HepG2 (cell line): ENCODE data around the gene MARVELD3. TPM values are rescaled to one million over a fixed set of nuclear protein-coding genes. Genes with fewer than 3 reads are reported as not detected.

ENCODE experiments used
- EED ChIP-seq: sonication (generic); formaldehyde crosslinking; IDR thresholded peaks from 2 replicates; pipeline ENCODE4 v1.5.0; 2020; ENCODE audit warnings: mild to moderate bottlenecking, missing genetic modification reagents
- ETS1 ChIP-seq: sonication (generic); formaldehyde crosslinking; IDR thresholded peaks from 2 replicates; pipeline ENCODE4 v1.4.0; 2020; ENCODE audit warnings: missing genetic modification reagents
- FOXK1 ChIP-seq: sonication (generic); formaldehyde crosslinking; IDR thresholded peaks from 2 replicates; pipeline ENCODE4 v1.4.0; 2020; ENCODE audit warnings: low read depth, missing genetic modification reagents, borderline replicate concordance
- HOMEZ ChIP-seq: IDR thresholded peaks from 2 replicates; pipeline ENCODE4 v1.6.1; 2016; ENCODE audit warnings: low read depth
- KDM1A ChIP-seq: IDR thresholded peaks from 2 replicates; pipeline ENCODE4 v1.6.1; 2016; ENCODE audit warnings: missing compliant biosample characterization
- MEF2D ChIP-seq: sonication (generic); formaldehyde crosslinking; IDR thresholded peaks from 2 replicates; pipeline ENCODE4 v1.5.1; 2020; ENCODE audit warnings: mild to moderate bottlenecking, missing genetic modification reagents
- MLLT10 ChIP-seq: sonication (generic); formaldehyde crosslinking; IDR thresholded peaks from 2 replicates; pipeline ENCODE4 v1.4.0; 2020; ENCODE audit warnings: missing genetic modification reagents
- NFKBIZ ChIP-seq: IDR thresholded peaks from 2 replicates; pipeline ENCODE4 v1.6.1; 2018; ENCODE audit warnings: missing genetic modification reagents, missing compliant biosample characterization
- PATZ1 ChIP-seq: sonication (generic); formaldehyde crosslinking; IDR thresholded peaks from 2 replicates; pipeline ENCODE4 v1.4.0; 2020; ENCODE audit warnings: missing genetic modification reagents
- POLR2AphosphoS2 ChIP-seq: IDR thresholded peaks from 2 replicates; pipeline ENCODE4 v1.6.1; 2011; ENCODE audit warnings: low read depth, low read length, improper control_type of control experiment
- PTBP1 ChIP-seq: fragments of 200-400 bp; formaldehyde crosslinking; IDR thresholded peaks from 2 replicates; pipeline ENCODE4 v1.6.1; 2018; ENCODE audit warnings: low read length, low read depth; ENCODE audit not compliant: poor library complexity, severe bottlenecking
- RFXAP ChIP-seq: sonication (generic); formaldehyde crosslinking; IDR thresholded peaks from 2 replicates; pipeline ENCODE4 v1.4.0; 2020; ENCODE audit warnings: missing genetic modification reagents, borderline replicate concordance
- RNF2 ChIP-seq: fragments of 450-650 bp; conservative IDR thresholded peaks from 2 replicates; pipeline ENCODE4 v1.6.1; 2016; ENCODE audit warnings: low read depth
- TFAP4 ChIP-seq: sonication (generic); IDR thresholded peaks from 2 replicates; pipeline ENCODE4 v1.6.1; 2016; ENCODE audit warnings: low read depth, borderline replicate concordance
- ZBTB10 ChIP-seq: sonication (generic); formaldehyde crosslinking; IDR thresholded peaks from 2 replicates; pipeline ENCODE4 v1.4.0; 2020; ENCODE audit warnings: missing genetic modification reagents, borderline replicate concordance
- ZNF3 ChIP-seq: IDR thresholded peaks from 2 replicates; pipeline ENCODE4 v1.7.0; 2017; ENCODE audit warnings: inconsistent platforms
- ZNF414 ChIP-seq: sonication (generic); formaldehyde crosslinking; IDR thresholded peaks from 2 replicates; pipeline ENCODE4 v1.5.0; 2020; ENCODE audit warnings: missing genetic modification reagents
- ZNF660 ChIP-seq: sonication (generic); formaldehyde crosslinking; IDR thresholded peaks from 2 replicates; pipeline ENCODE4 v1.5.1; 2020; ENCODE audit warnings: mild to moderate bottlenecking, low read depth, missing genetic modification reagents, borderline replicate concordance
- ZNF781 ChIP-seq: sonication (generic); formaldehyde crosslinking; IDR thresholded peaks from 2 replicates; pipeline ENCODE4 v1.5.1; 2020; ENCODE audit warnings: borderline replicate concordance, mild to moderate bottlenecking, missing genetic modification reagents; ENCODE audit errors: not compliant biosample characterization
- ZNF792 ChIP-seq: IDR thresholded peaks from 2 replicates; pipeline ENCODE4 v1.6.1; 2016
- polyA plus RNA-seq, 8 experiments: library from polyadenylated mRNA; depleted of rRNA in 3 of 8; stranded (reverse) in 7 of 8; unstranded in 1 of 8; fragments of >200 nt; fragmentation: Illumina TruSeq in 4 of 8; extraction: Trizol in 4 of 8; gene quantifications; 2 replicates each; pipeline versions ENCODE4 v1.2.1 to v1.2.3, GENCODE V29; 2011 to 2016; ENCODE audit warnings: low read depth in 4 of 8, missing spikeins in 1 of 8, mixed read lengths in 1 of 8; ENCODE audit not compliant: insufficient read depth in 1 of 8
- total RNA-seq, 5 experiments: library from RNA; depleted of rRNA; stranded (reverse); fragments of >200 nt; fragmentation: Illumina TruSeq; extraction: Trizol; gene quantifications; 2 replicates each; pipeline ENCODE4 v1.2.3, GENCODE V29; 2016; ENCODE audit warnings: low read depth in 1 of 5

Gene MARVELD3
- total and polyA plus RNA-seq, 2 of the 13 experiments (the other 11 are each of a cell fraction or from before 2014, with no cell fraction given): 4.8 to 5.6 TPM

GRCh38 chr16:71610936-71611871 is 14.8 kb upstream of the MARVELD3 start (continued):
- no peak for TF ChIP-seq ZNF414 (CRISPR knock-in tag)
- TF ChIP-seq MLLT10 (CRISPR knock-in tag): no peak
- TF ChIP-seq RNF2: no peak
- 0 out of 2 replicates have a peak, but pooled peaks have one; percentile 37 for TF ChIP-seq PATZ1
- no peak for TF ChIP-seq EED (CRISPR knock-in tag)
- TF ChIP-seq NFKBIZ: peak; percentile 72
- TF ChIP-seq POLR2AphosphoS2: no peak
- no peak for TF ChIP-seq ZNF3 (CRISPR knock-in tag)
- no peak for TF ChIP-seq PTBP1
- 0 out of 2 replicates have a peak, but pooled peaks have one; percentile 17 for TF ChIP-seq TFAP4
- TF ChIP-seq ZBTB10 (CRISPR knock-in tag): no peak
- TF ChIP-seq ZNF660 (CRISPR knock-in tag): no peak
- peak; percentile 59; the same call in 1 of the 2 replicates for TF ChIP-seq HOMEZ (CRISPR knock-in tag)
- 0 out of 2 replicates have a peak, but pooled peaks have one; percentile 37 for TF ChIP-seq MEF2D (CRISPR knock-in tag)
- TF ChIP-seq FOXK1: no peak; the same call in 1 of the 2 replicates
- peak; percentile 31; the same call in 1 of the 2 replicates for TF ChIP-seq ZNF792 (CRISPR knock-in tag)
- peak; percentile 72 for TF ChIP-seq RFXAP (CRISPR knock-in tag)
- TF ChIP-seq ZNF781 (CRISPR knock-in tag): no peak
- TF ChIP-seq ETS1 (CRISPR knock-in tag): 0 out of 2 replicates have a peak, but pooled peaks have one; percentile 48
- no peak for TF ChIP-seq KDM1A (CRISPR knock-in tag)
